Parathyroid adenoma (tissue), 2 donors: ENCODE results near the gene CUL7.
A peak's percentile ranks its signal among the peaks of the same experiment; 100 is the strongest.

ENCODE experiments used
- H2AFZ ChIP-seq: fragments of 300-600 bp; sonication (generic); one replicate; pipeline ENCODE4 v1.7.0; 2017; ENCODE audit warnings: antibody characterized with exemption, mild to moderate bottlenecking
- H3K27ac ChIP-seq: fragments of 300-600 bp; sonication (generic); one replicate; pipeline ENCODE4 v1.7.0; 2017
- H3K27me3 ChIP-seq: fragments of 300-600 bp; sonication (generic); one replicate; pipeline ENCODE4 v1.7.0; 2017; ENCODE audit warnings: low read length; ENCODE audit not compliant: control insufficient read depth, insufficient read depth
- H3K36me3 ChIP-seq: fragments of 300-600 bp; sonication (generic); one replicate; pipeline ENCODE4 v1.7.0; 2017; ENCODE audit warnings: low read length; ENCODE audit not compliant: control insufficient read depth, insufficient read depth
- H3K4me1 ChIP-seq: fragments of 300-600 bp; sonication (generic); one replicate; pipeline ENCODE4 v1.7.0; 2017; ENCODE audit warnings: control low read depth
- H3K4me2 ChIP-seq: fragments of 300-600 bp; sonication (generic); one replicate; pipeline ENCODE4 v1.7.0; 2017; ENCODE audit warnings: low read length
- H3K4me3 ChIP-seq: fragments of 300-600 bp; sonication (generic); one replicate; pipeline ENCODE4 v1.7.0; 2017; ENCODE audit warnings: low read depth, low read length
- H3K79me2 ChIP-seq: fragments of 300-600 bp; sonication (generic); one replicate; pipeline ENCODE4 v1.7.0; 2017; ENCODE audit warnings: control low read depth
- H3K9ac ChIP-seq: fragments of 300-600 bp; sonication (generic); one replicate; pipeline ENCODE4 v1.7.0; 2017; ENCODE audit warnings: mild to moderate bottlenecking
- H3K9me3 ChIP-seq: fragments of 300-600 bp; sonication (generic); one replicate; pipeline ENCODE4 v1.7.0; 2017; ENCODE audit warnings: low read length; ENCODE audit not compliant: control insufficient read depth
- CTCF ChIP-seq: fragments of 300-600 bp; sonication (generic); IDR thresholded peaks from one replicate; pipeline ENCODE4 v1.7.0; 2017; ENCODE audit warnings: antibody characterized with exemption, mild to moderate bottlenecking
- donor health status: primary hyperparathyroidism.

CUL7 gene

GRCh38 chr6:43078691-43079090, 25.0 kb upstream of the CUL7 start:
- H3K27me3 ChIP-seq = no peaks in the 10 kb centered on the region
- H3K36me3 ChIP-seq = no peaks in the 10 kb centered on the region
- H3K4me1 ChIP-seq = peaks cover 9% of the 10 kb centered on the region
- no peak overlapping the region for H3K9ac ChIP-seq
- no peak overlapping the region for H2AFZ ChIP-seq
- no peak overlapping the region for H3K4me3 ChIP-seq
- H3K9me3 ChIP-seq = no peaks in the 10 kb centered on the region
- no peak for TF ChIP-seq CTCF
- peaks cover 16% of the 10 kb centered on the region for H3K79me2 ChIP-seq
- H3K4me2 ChIP-seq = no peak overlapping the region
- H3K27ac ChIP-seq = no peak overlapping the region

- Histone ChIP-seq H3K9me3 (no peaks in the 10 kb centered on the region), H2AFZ (no peak overlapping the region), H3K4me1 (peaks cover 9% of the 10 kb centered on the region), H3K27ac (no peak overlapping the region), H3K79me2 (peaks cover 16% of the 10 kb centered on the region), H3K27me3 (no peaks in the 10 kb centered on the region), H3K4me3 (no peak overlapping the region), H3K9ac (no peak overlapping the region), H3K36me3 (no peaks in the 10 kb centered on the region), H3K4me2 (no peak overlapping the region)
- no peak for TF ChIP-seq CTCF
Measured at GRCh38 chr6:43077981-43078511, 24.4 kb upstream of the CUL7 start.

- Histone ChIP-seq H3K27ac (no peak overlapping the region), H3K9ac (peak overlapping the region; percentile 72), H3K9me3 (no peaks in the 10 kb centered on the region), H2AFZ (peak overlapping the region; percentile 95), H3K4me3 (peak overlapping the region; percentile 72), H3K36me3 (no peaks in the 10 kb centered on the region), H3K27me3 (no peaks in the 10 kb centered on the region), H3K4me2 (peak overlapping the region; percentile 92), H3K79me2 (peaks cover 16% of the 10 kb centered on the region), H3K4me1 (peaks cover 9% of the 10 kb centered on the region)
- TF ChIP-seq CTCF = no peak
Measured at GRCh38 chr6:43077333-43077809, 23.7 kb upstream of the CUL7 start.

- H3K4me2 ChIP-seq = peak overlapping the region; percentile 92
- peaks cover 16% of the 10 kb centered on the region for H3K79me2 ChIP-seq
- H3K27me3 ChIP-seq = no peaks in the 10 kb centered on the region
- peak overlapping the region; percentile 95 for H2AFZ ChIP-seq
- H3K27ac ChIP-seq = no peak overlapping the region
- no peaks in the 10 kb centered on the region for H3K9me3 ChIP-seq
- TF ChIP-seq CTCF = no peak
- H3K36me3 ChIP-seq = no peaks in the 10 kb centered on the region
- H3K4me3 ChIP-seq = peak overlapping the region; percentile 72
- peak overlapping the region; percentile 72 for H3K9ac ChIP-seq
- peaks cover 9% of the 10 kb centered on the region for H3K4me1 ChIP-seq
Measured at GRCh38 chr6:43076464-43077332, 23.0 kb upstream of the CUL7 start.
